Skeletal muscle tissue (tissue), 4 donors: Measurements from ENCODE around the gene ZDHHC1. TPM values are rescaled to one million over a fixed set of nuclear protein-coding genes. Genes with fewer than 3 reads are reported as not detected.
A peak's percentile ranks its signal among the peaks of the same experiment; 100 is the strongest.

Source experiments
- H3K27ac ChIP-seq: one replicate; pipeline ENCODE4 v1.7.0; 2013; ENCODE audit warnings: mild to moderate bottlenecking, low read depth, low read length, inconsistent platforms
- H3K27me3 ChIP-seq, 3 donors: one replicate each; pipeline ENCODE4 v1.7.0; 2013; ENCODE audit warnings: low read length in 3 of 3; ENCODE audit not compliant: control insufficient read depth in 3 of 3, insufficient read depth in 3 of 3
- H3K36me3 ChIP-seq, 3 donors: one replicate each; pipeline ENCODE4 v1.7.0; 2013; ENCODE audit warnings: low read length in 3 of 3; ENCODE audit not compliant: control insufficient read depth in 3 of 3, insufficient read depth in 3 of 3
- H3K4me1 ChIP-seq, 3 donors: one replicate each; pipeline ENCODE4 v1.7.0; 2013; ENCODE audit warnings: low read length in 3 of 3, mild to moderate bottlenecking in 3 of 3; ENCODE audit not compliant: control insufficient read depth in 3 of 3, insufficient read depth in 3 of 3
- H3K4me3 ChIP-seq, 3 donors: one replicate each; pipeline ENCODE4 v1.7.0; 2013; ENCODE audit warnings: low read length in 3 of 3
- H3K9ac ChIP-seq, 3 donors: one replicate each; pipeline ENCODE4 v1.7.0; 2013; ENCODE audit warnings: low read length in 3 of 3, mild to moderate bottlenecking in 3 of 3, moderate library complexity in 2 of 3, low read depth in 1 of 3
- H3K9me3 ChIP-seq, 3 donors: one replicate each; pipeline ENCODE4 v1.7.0; 2013; ENCODE audit warnings: low read length in 3 of 3; ENCODE audit not compliant: control insufficient read depth in 3 of 3
- total RNA-seq: library from RNA; depleted of rRNA; stranded (reverse); fragments of >200 nt; gene quantifications from one replicate; pipeline ENCODE4 v1.2.3, GENCODE V29; 2014
- donor health status: Osteomylitis.

The ZDHHC1 gene
- total RNA-seq, 1 donor from 2014 or later = 11.5 TPM

GRCh38 chr16:67459066-67459860 is 43.0 kb upstream of the ZDHHC1 start:
- Histone ChIP-seq H3K27ac (peak overlapping the region; percentile 81), H3K9ac (peak overlapping the region; percentile 50 to 70 (median 51)), H3K27me3 (no peaks in the 10 kb centered on the region), H3K4me1 (peaks cover 77 to 81% (median 79%) of the 10 kb centered on the region in 3 donors), H3K36me3 (peaks cover 0 to 5% (median 0%) of the 10 kb centered on the region in 3 donors), H3K4me3 (peak overlapping the region in 2 of 3 donors; percentile 22 to 32), H3K9me3 (no peaks in the 10 kb centered on the region)

GRCh38 chr16:67458121-67458641 is 41.9 kb upstream of the ZDHHC1 start:
- Histone ChIP-seq H3K4me3 (peak overlapping the region in 1 of 3 donors; percentile 22), H3K9me3 (no peaks in the 10 kb centered on the region), H3K27ac (peak overlapping the region; percentile 81), H3K36me3 (peaks cover 2 to 9% (median 3%) of the 10 kb centered on the region in 3 donors), H3K27me3 (no peaks in the 10 kb centered on the region), H3K9ac (peak overlapping the region; percentile 36 to 70 (median 54)), H3K4me1 (peaks cover 74 to 84% (median 76%) of the 10 kb centered on the region in 3 donors)

- Histone ChIP-seq H3K4me3 (no peak overlapping the region), H3K4me1 (peaks cover 73 to 84% (median 75%) of the 10 kb centered on the region in 3 donors), H3K9ac (peak overlapping the region; percentile 36 to 70 (median 54)), H3K9me3 (no peaks in the 10 kb centered on the region), H3K27me3 (no peaks in the 10 kb centered on the region), H3K27ac (peak overlapping the region; percentile 81), H3K36me3 (peaks cover 6 to 13% (median 9%) of the 10 kb centered on the region in 3 donors)
Measured at GRCh38 chr16:67457611-67458010, 41.3 kb upstream of the ZDHHC1 start.

- Histone ChIP-seq H3K4me3 (peak overlapping the region in 2 of 3 donors; percentile 9 to 29), H3K36me3 (peaks cover 7 to 18% (median 12%) of the 10 kb centered on the region in 3 donors), H3K9ac (peak overlapping the region in 2 of 3 donors; percentile 57 to 70), H3K9me3 (no peaks in the 10 kb centered on the region), H3K27ac (peak overlapping the region; percentile 81), H3K27me3 (no peaks in the 10 kb centered on the region), H3K4me1 (peaks cover 73 to 84% (median 75%) of the 10 kb centered on the region in 3 donors)
Measured at GRCh38 chr16:67456391-67457081, 40.3 kb upstream of the ZDHHC1 start.

GRCh38 chr16:67454852-67455251 is 38.6 kb upstream of the ZDHHC1 start:
- Histone ChIP-seq H3K4me1 (peaks cover 73 to 84% (median 75%) of the 10 kb centered on the region in 3 donors), H3K27me3 (no peaks in the 10 kb centered on the region), H3K4me3 (no peak overlapping the region), H3K9ac (peak overlapping the region in 1 of 3 donors; percentile 25), H3K27ac (no peak overlapping the region), H3K36me3 (peaks cover 10 to 18% (median 12%) of the 10 kb centered on the region in 3 donors), H3K9me3 (no peaks in the 10 kb centered on the region)

- H3K36me3 ChIP-seq = peaks cover 10 to 18% (median 12%) of the 10 kb centered on the region in 3 donors
- H3K4me1 ChIP-seq = peaks cover 73 to 84% (median 75%) of the 10 kb centered on the region in 3 donors
- no peak overlapping the region for H3K27ac ChIP-seq
- H3K9ac ChIP-seq = no peak overlapping the region
- no peaks in the 10 kb centered on the region for H3K9me3 ChIP-seq
- no peak overlapping the region for H3K4me3 ChIP-seq
- H3K27me3 ChIP-seq = no peaks in the 10 kb centered on the region
Measured at GRCh38 chr16:67454104-67454503, 37.8 kb upstream of the ZDHHC1 start.

GRCh38 chr16:67451704-67452435 is 35.6 kb upstream of the ZDHHC1 start:
- Histone ChIP-seq H3K36me3 (peaks cover 12 to 18% (median 13%) of the 10 kb centered on the region in 3 donors), H3K4me3 (peak overlapping the region in 1 of 3 donors; percentile 4), H3K9me3 (no peaks in the 10 kb centered on the region), H3K27ac (peak overlapping the region; percentile 40), H3K4me1 (peaks cover 68 to 80% (median 68%) of the 10 kb centered on the region in 3 donors), H3K27me3 (no peaks in the 10 kb centered on the region), H3K9ac (peak overlapping the region in 2 of 3 donors; percentile 14 to 40)

GRCh38 chr16:67451061-67451703 is 34.9 kb upstream of the ZDHHC1 start:
- Histone ChIP-seq H3K9ac (peak overlapping the region in 2 of 3 donors; percentile 14 to 40), H3K27ac (peak overlapping the region; percentile 40), H3K9me3 (no peaks in the 10 kb centered on the region), H3K36me3 (peaks cover 12 to 18% (median 13%) of the 10 kb centered on the region in 3 donors), H3K27me3 (no peaks in the 10 kb centered on the region), H3K4me3 (no peak overlapping the region), H3K4me1 (peaks cover 68 to 80% (median 68%) of the 10 kb centered on the region in 3 donors)

GRCh38 chr16:67449739-67450138 is 33.5 kb upstream of the ZDHHC1 start:
- peaks cover 81 to 92% (median 83%) of the 10 kb centered on the region in 3 donors for H3K4me1 ChIP-seq
- peaks cover 12 to 19% (median 17%) of the 10 kb centered on the region in 3 donors for H3K36me3 ChIP-seq
- H3K4me3 ChIP-seq = no peak overlapping the region
- peak overlapping the region; percentile 12 for H3K27ac ChIP-seq
- no peaks in the 10 kb centered on the region for H3K9me3 ChIP-seq
- peak overlapping the region in 1 of 3 donors; percentile 50 for H3K9ac ChIP-seq
- no peaks in the 10 kb centered on the region for H3K27me3 ChIP-seq
